ENCODE measurements around the gene ASB18.
"Not testable (repeated sequence)": the region's sequence is repeated elsewhere in the genome, so short reads cannot be mapped to it uniquely, and the experiment has no call there.

ASB18 gene

GRCh38 chr2:236264256-236264655 is at the start of gene ASB18:
TSS of gene ASB18 (minus strand) at chr2:236264406. CDS start at chr2:236264345, 61 bp downstream.
- DNase-seq (ENCODE audit: low spot score) = no peak

- no peak for DNase-seq (ENCODE audit: low spot score)
These were observed 47.1 kb upstream of the ASB18 start for GRCh38 chr2:236311286-236311685.

GRCh38 chr2:236309669-236310029 is 45.4 kb upstream of the ASB18 start:
- peak; percentile 37 for DNase-seq (ENCODE audit: low spot score)

GRCh38 chr2:236308855-236309668 is 44.9 kb upstream of the ASB18 start:
- no peak for DNase-seq (ENCODE audit: low spot score)

- no peak for DNase-seq (ENCODE audit: low spot score)
These were observed 43.4 kb upstream of the ASB18 start for GRCh38 chr2:236307641-236308040.

GRCh38 chr2:236306825-236307540 is 42.8 kb upstream of the ASB18 start:
- DNase-seq (ENCODE audit: low spot score) = no peak

GRCh38 chr2:236305964-236306605 is 41.9 kb upstream of the ASB18 start:
- no peak for DNase-seq (ENCODE audit: low spot score)

GRCh38 chr2:236305531-236305930 is 41.3 kb upstream of the ASB18 start:
- DNase-seq (ENCODE audit: low spot score) = no peak

GRCh38 chr2:236303935-236304334 is 39.7 kb upstream of the ASB18 start:
- no peak for DNase-seq (ENCODE audit: low spot score)

GRCh38 chr2:236302555-236302954 is 38.3 kb upstream of the ASB18 start:
- DNase-seq (ENCODE audit: low spot score) = no peak

- no peak for DNase-seq (ENCODE audit: low spot score)
These were observed 34.8 kb upstream of the ASB18 start for GRCh38 chr2:236298924-236299475.

- DNase-seq (ENCODE audit: low spot score) = no peak
These were observed 31.3 kb upstream of the ASB18 start for GRCh38 chr2:236295481-236295880.

- no peak for DNase-seq (ENCODE audit: low spot score)
These were observed 30.4 kb upstream of the ASB18 start for GRCh38 chr2:236294647-236295046.

GRCh38 chr2:236293241-236293810 is 29.1 kb upstream of the ASB18 start:
- no peak for DNase-seq (ENCODE audit: low spot score)

GRCh38 chr2:236291911-236292310 is 27.7 kb upstream of the ASB18 start:
- DNase-seq (ENCODE audit: low spot score) = no peak

GRCh38 chr2:236291476-236291875 is 27.3 kb upstream of the ASB18 start:
- no peak for DNase-seq (ENCODE audit: low spot score)

- DNase-seq (ENCODE audit: low spot score) = no peak
These were observed 26.7 kb upstream of the ASB18 start for GRCh38 chr2:236290742-236291425.

GRCh38 chr2:236289766-236290462 is 25.7 kb upstream of the ASB18 start:
- DNase-seq (ENCODE audit: low spot score) = no peak

GRCh38 chr2:236288373-236288772 is 24.2 kb upstream of the ASB18 start:
- not testable (repeated sequence) for DNase-seq (ENCODE audit: low spot score)

- no peak for DNase-seq (ENCODE audit: low spot score)
These were observed 23.4 kb upstream of the ASB18 start for GRCh38 chr2:236287656-236288055.
